ENCODE data around the gene UBA52. TPM values are rescaled to one million over a fixed set of nuclear protein-coding genes. Genes with fewer than 3 reads are reported as not detected.

Gene UBA52
- total and polyA plus RNA-seq, 2 of the 8 experiments (the other 6 are each of a cell fraction or from before 2014, with no cell fraction given), result 1,340 to 5,409 TPM

- Histone ChIP-seq H3K9me3 (ENCODE audit: insufficient read depth in 2 of 2, low read depth in 1 of 2, low read length in 1 of 2) (no peaks in the 10 kb centered on the region), H2BK120ac (replicated peaks; ENCODE audit: low read depth, low read length) (no peak overlapping the region), H2AFZ (ENCODE audit: low read length) (no peak overlapping the region), H3K56ac (replicated peaks; ENCODE audit: insufficient read length, low read depth, low read length) (no peak overlapping the region), H4K8ac (ENCODE audit: extremely low read depth, insufficient read depth, low read length) (peak overlapping the region; percentile 65; the same call in 1 of the 2 replicates), H2BK12ac (ENCODE audit: low read depth, low read length) (peak overlapping the region; percentile 75; the same call in 1 of the 2 replicates), H3K4ac (replicated peaks; ENCODE audit: insufficient read length, low read depth, low read length) (peak overlapping the region; percentile 14), H4K91ac (replicated peaks; ENCODE audit: insufficient read length, low read length) (peak overlapping the region; percentile 65), H3K4me3 (ENCODE audit: extremely low read depth in 1 of 4, insufficient read depth in 2 of 4, low read depth in 3 of 4, low read length in 4 of 4) (peak overlapping the region; percentile 26 to 75 (median 48); a peak in 5 of 8 replicates), H3K4me1 (replicated peaks in 1 of 4; ENCODE audit: control insufficient read depth in 3 of 4, insufficient read depth in 4 of 4, low read length in 3 of 4) (peaks cover 19 to 38% (median 28%) of the 10 kb centered on the region in 4 experiments), H3K18ac (ENCODE audit: extremely low read depth, low read length) (peak overlapping the region; percentile 60), H3K27ac (ENCODE audit: low read depth, low read length) (no peak overlapping the region), H4K5ac (ENCODE audit: insufficient read length, low read depth, low read length) (no peak overlapping the region), H3K27me3 (replicated peaks in 1 of 4; ENCODE audit: control insufficient read depth in 3 of 4, extremely low read depth in 1 of 4, insufficient read depth in 3 of 4, low read length in 3 of 4) (peaks cover 47 to 66% (median 62%) of the 10 kb centered on the region in 4 experiments), H2BK20ac (ENCODE audit: low read length) (peak overlapping the region; percentile 48; the same call in 1 of the 2 replicates), H2BK15ac (ENCODE audit: low read length) (no peak overlapping the region; the same call in 1 of the 2 replicates), H3K79me1 (ENCODE audit: low read depth, low read length) (no peaks in the 10 kb centered on the region), H3K36me3 (ENCODE audit: control insufficient read depth in 2 of 4, insufficient read depth in 4 of 4, low read length in 3 of 4) (peaks cover 0 to 3% (median 0%) of the 10 kb centered on the region in 4 experiments; a peak in 1 of 8 replicates), H2AK5ac (ENCODE audit: low read depth, low read length) (no peak overlapping the region; the same call in 1 of the 2 replicates), H3K79me2 (ENCODE audit: control insufficient read depth in 1 of 2, insufficient read depth in 2 of 2, low read length in 2 of 2) (no peaks in the 10 kb centered on the region), H4K20me1 (replicated peaks in 1 of 2; ENCODE audit: control insufficient read depth in 1 of 2, insufficient read depth in 2 of 2, low read length in 2 of 2) (peaks cover 0 to 12% of the 10 kb centered on the region in 2 experiments), H3K23ac (ENCODE audit: insufficient read length) (no peak overlapping the region), H3K9ac (replicated peaks in 1 of 4; ENCODE audit: extremely low read depth in 1 of 4, low read depth in 3 of 4, low read length in 3 of 4) (no peak overlapping the region; a peak in 1 of 7 replicates), H3K4me2 (ENCODE audit: insufficient read depth in 1 of 2, low read depth in 2 of 2, low read length in 2 of 2) (peak overlapping the region; percentile 95 to 96), H3K23me2 (ENCODE audit: low read depth, low read length) (peaks cover 21% of the 10 kb centered on the region), H3K14ac (ENCODE audit: insufficient read length) (no peak overlapping the region), H2BK5ac (ENCODE audit: low read depth, low read length) (no peak overlapping the region)
- ChIA-PET POLR2A (ENCODE audit: partially characterized antibody) (interaction anchor here (1.1 to 2.9 kb wide), 4 partner anchors 18 to 24 kb away, joined by 3 to 21 read pairs (median 8); partner anchors contain the start of gene REX1BD), CTCF (ENCODE audit: partially characterized antibody) (interaction anchor here (0.8 to 1.6 kb wide), 9 partner anchors 9 to 144 kb away, joined by 3 to 7 read pairs (median 4); no protein-coding TSS in a partner anchor)
- WGBS, 2 experiments (ENCODE audit: extremely low coverage in 1 of 2, insufficient coverage in 1 of 2, insufficient read length in 1 of 2, insufficient replicate concordance in 2 of 2, low coverage in 1 of 2, low lambda C conversion rate in 2 of 2, missing lambda C conversion rate in 1 of 2), result 28% methylated on average over 19 of the region's 23 CpGs; no CpG with 5 or more reads in 1 of the 2 experiments
- FAIRE-seq, result no peak
- DNase-seq (ENCODE audit: low read depth in 1 of 2, low spot score in 2 of 2), result no peak
- TF ChIP-seq YY1 (IDR thresholded peaks at IDR 0.05; ENCODE audit: low read depth, low read length), result no peak
- TF ChIP-seq POLR2AphosphoS5 (IDR thresholded peaks at IDR 0.05; ENCODE audit: low read depth, low read length), result no peak
- peak; percentile 0; the same call in 1 of the 2 replicates for TF ChIP-seq SUZ12 (IDR thresholded peaks at IDR 0.05; ENCODE audit: low read length)
- TF ChIP-seq CBX8 (IDR thresholded peaks at IDR 0.05; ENCODE audit: borderline replicate concordance, low read depth, low read length), result no peak
- no peak for TF ChIP-seq SIX5 (IDR thresholded peaks at IDR 0.05; ENCODE audit: low read depth, low read length)
- TF ChIP-seq USF2 (IDR thresholded peaks at IDR 0.05; ENCODE audit: low read length), result no peak
These were observed 42.1 kb downstream of the UBA52 start for GRCh38 chr19:18613589-18614234.
